Body of pancreas (tissue), 4 donors: ENCODE data around the gene P4HA1. TPM values are rescaled to one million over a fixed set of nuclear protein-coding genes. Genes with fewer than 3 reads are reported as not detected.

Experiments
- ATAC-seq: fragments of 150-250 bp; one replicate; pipeline ENCODE4 v1.9.1; 2016
- DNase-seq, 4 donors: peaks; one replicate each; pipeline ENCODE4 v3.0.0-alpha.2; 2019
- H3K27ac ChIP-seq, 4 donors: fragments of 200-600 bp; sonication (generic); 1 replicate in 3 of 4; 2 replicates in 1 of 4; pipeline versions ENCODE4 v1.5.1 to v1.6.1; 2016 to 2019; ENCODE audit warnings: mild to moderate bottlenecking in 1 of 4, mixed read lengths in 1 of 4, moderate library complexity in 1 of 4
- H3K27me3 ChIP-seq, 2 donors: fragments of 200-600 bp; sonication (generic); one replicate each; pipeline ENCODE4 v1.6.0; 2016; ENCODE audit warnings: mild to moderate bottlenecking in 1 of 2
- H3K36me3 ChIP-seq, 2 donors: fragments of 200-600 bp; sonication (generic); replicated peaks in 1 of 2; 2 replicates each; pipeline ENCODE4 v1.5.1; 2016; ENCODE audit warnings: low read depth in 2 of 2; ENCODE audit not compliant: insufficient read depth in 1 of 2
- H3K4me1 ChIP-seq: fragments of 200-600 bp; sonication (generic); one replicate; pipeline ENCODE4 v1.6.0; 2016
- H3K4me3 ChIP-seq, 2 donors: fragments of 200-600 bp; sonication (generic); 1 replicate in 1 of 2; 2 replicates in 1 of 2; pipeline ENCODE4 v1.5.1; 2016 to 2019
- H3K9me3 ChIP-seq, 3 donors: fragments of 200-600 bp; sonication (generic); 1 replicate in 2 of 3; 2 replicates in 1 of 3; pipeline ENCODE4 v1.5.1; 2016
- POLR2A ChIP-seq, 3 donors: fragments of 450-650 bp; IDR thresholded peaks; one replicate each; pipeline ENCODE4 v1.6.1; 2016; ENCODE audit warnings: antibody characterized with exemption in 3 of 3, mild to moderate bottlenecking in 2 of 3
- WGBS, 2 donors: methylation state at CpG; one replicate each; pipeline ENCODE4 v1.1.5; 2017; 5-methylcytosine and 5-hydroxymethylcytosine counted together
- intact Hi-C: fragments of 100-400 bp; cut with DNase I; formaldehyde crosslinking; loops from one replicate; pipeline ENCODE4 v1.15.1; 2023
- total RNA-seq, 2 donors: library from RNA; depleted of rRNA; stranded (reverse); fragments of >200 nt; gene quantifications; one replicate each; pipeline ENCODE4 v1.1.0, GENCODE V29; 2016
- TF ChIP-seq, protein P1 (sequence below), 7 experiments: fragments of 450-650 bp in 4 of 7; fragments of 200-600 bp in 3 of 7; sonication (generic) in 3 of 7; IDR thresholded peaks; one replicate each; pipeline ENCODE4 v1.5.1; 2016 to 2019; ENCODE audit warnings: antibody characterized with exemption in 7 of 7

The P4HA1 gene
- total RNA-seq, 2 donors from 2014 or later = 11.9 to 21.5 TPM

DNA sequence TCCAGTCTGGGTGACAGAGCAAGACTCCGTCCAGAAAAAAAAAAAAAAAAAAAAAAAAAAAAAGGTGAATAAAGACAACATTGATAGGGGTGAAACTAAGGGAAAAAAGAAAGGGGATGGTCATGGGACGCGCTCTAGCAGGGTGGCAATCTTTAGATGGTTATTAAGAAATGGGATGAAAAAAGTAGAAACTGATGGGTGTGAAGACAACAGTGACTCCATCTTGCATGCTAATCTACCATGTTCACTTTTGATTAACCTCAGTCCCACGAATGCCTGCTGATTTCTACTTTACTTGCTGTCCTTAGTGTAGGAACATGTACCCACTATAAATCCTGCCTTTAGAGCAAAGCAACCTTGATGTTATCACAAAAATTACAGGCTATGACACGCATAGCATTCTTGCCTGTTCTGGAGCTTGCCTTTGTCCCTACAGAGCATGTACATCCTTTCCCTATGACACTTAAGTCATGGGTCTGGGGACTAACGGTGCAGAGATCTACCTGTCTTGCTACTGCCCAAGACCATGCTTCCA is 38.5 kb downstream of the P4HA1 start:
- no peak overlapping the region for H3K27ac ChIP-seq
- H3K4me1 ChIP-seq = no peaks in the 10 kb centered on the region
- peaks cover 0 to 4% of the 10 kb centered on the region in 2 donors for H3K36me3 ChIP-seq
- WGBS, 2 donors = 92 to 94% methylated on average over 5 to 6 of the region's 6 CpGs
- no peak overlapping the region for H3K4me3 ChIP-seq
- DNase-seq (no peak), ATAC-seq (no peak)
- no peaks in the 10 kb centered on the region for H3K9me3 ChIP-seq
- H3K27me3 ChIP-seq = no peaks in the 10 kb centered on the region
- no peak for TF ChIP-seq POLR2A (IDR thresholded peaks at IDR 0.05)
- TF ChIP-seq, protein P1, sequence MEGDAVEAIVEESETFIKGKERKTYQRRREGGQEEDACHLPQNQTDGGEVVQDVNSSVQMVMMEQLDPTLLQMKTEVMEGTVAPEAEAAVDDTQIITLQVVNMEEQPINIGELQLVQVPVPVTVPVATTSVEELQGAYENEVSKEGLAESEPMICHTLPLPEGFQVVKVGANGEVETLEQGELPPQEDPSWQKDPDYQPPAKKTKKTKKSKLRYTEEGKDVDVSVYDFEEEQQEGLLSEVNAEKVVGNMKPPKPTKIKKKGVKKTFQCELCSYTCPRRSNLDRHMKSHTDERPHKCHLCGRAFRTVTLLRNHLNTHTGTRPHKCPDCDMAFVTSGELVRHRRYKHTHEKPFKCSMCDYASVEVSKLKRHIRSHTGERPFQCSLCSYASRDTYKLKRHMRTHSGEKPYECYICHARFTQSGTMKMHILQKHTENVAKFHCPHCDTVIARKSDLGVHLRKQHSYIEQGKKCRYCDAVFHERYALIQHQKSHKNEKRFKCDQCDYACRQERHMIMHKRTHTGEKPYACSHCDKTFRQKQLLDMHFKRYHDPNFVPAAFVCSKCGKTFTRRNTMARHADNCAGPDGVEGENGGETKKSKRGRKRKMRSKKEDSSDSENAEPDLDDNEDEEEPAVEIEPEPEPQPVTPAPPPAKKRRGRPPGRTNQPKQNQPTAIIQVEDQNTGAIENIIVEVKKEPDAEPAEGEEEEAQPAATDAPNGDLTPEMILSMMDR (IDR thresholded peaks at IDR 0.05) = no peak
- intact Hi-C loops = no loop called here

DNA sequence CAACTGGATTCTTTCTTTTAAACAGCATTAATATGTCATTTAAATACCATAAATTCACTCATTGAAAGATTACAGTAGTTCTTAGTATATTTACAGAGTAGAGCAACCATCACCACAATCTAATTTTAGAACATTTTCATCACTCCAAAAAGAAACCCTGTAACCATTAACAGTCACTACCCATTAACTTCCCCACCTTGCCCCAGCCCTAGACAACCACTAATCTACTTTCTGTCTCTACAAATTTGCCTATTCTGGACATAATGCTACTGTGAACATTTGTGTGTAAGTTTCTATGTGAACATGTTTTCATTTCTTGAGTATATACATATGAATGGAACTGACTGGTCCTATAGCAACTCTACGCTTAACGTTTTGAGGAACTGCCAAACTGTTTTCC is 42.4 kb downstream of the P4HA1 start:
- Histone ChIP-seq H3K4me1 (no peaks in the 10 kb centered on the region), H3K36me3 (peaks cover 7 to 9% of the 10 kb centered on the region in 2 donors), H3K27ac (no peak overlapping the region), H3K27me3 (no peaks in the 10 kb centered on the region), H3K4me3 (no peak overlapping the region), H3K9me3 (no peaks in the 10 kb centered on the region)
- TF ChIP-seq, protein P1 (IDR thresholded peaks at IDR 0.05) = no peak
- intact Hi-C loops = no loop called here
- 86 to 94% methylated on average over 2 of the region's 2 CpGs for WGBS, 2 donors
- ATAC-seq (no peak), DNase-seq (no peak)

DNA sequence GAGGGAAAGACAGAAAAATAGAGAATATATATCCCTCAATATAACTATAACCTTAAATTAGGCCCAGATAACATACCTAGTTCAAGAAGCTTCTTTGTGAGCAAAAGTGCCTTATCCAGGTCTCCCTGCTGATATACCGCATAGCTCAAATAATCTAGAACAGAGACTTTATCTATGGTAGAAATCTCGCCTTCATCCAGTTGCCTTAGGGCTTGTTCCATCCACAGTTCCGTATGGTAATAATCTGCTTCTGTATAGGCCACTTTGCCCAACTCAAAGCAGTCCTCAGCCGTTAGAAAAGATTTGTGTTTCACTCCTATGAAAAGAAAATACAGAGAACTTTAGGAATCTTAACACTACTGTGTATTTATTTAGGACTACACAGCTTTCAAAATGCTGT is 43.4 kb downstream of the P4HA1 start:
- Histone ChIP-seq H3K36me3 (peaks cover 7 to 9% of the 10 kb centered on the region in 2 donors), H3K4me1 (no peaks in the 10 kb centered on the region), H3K27ac (no peak overlapping the region), H3K27me3 (no peaks in the 10 kb centered on the region), H3K9me3 (no peaks in the 10 kb centered on the region), H3K4me3 (no peak overlapping the region)
- 90 to 95% methylated on average over 4 of the region's 4 CpGs for WGBS, 2 donors
- DNase-seq (no peak), ATAC-seq (no peak)
- intact Hi-C loops = no loop called here
- TF ChIP-seq POLR2A (IDR thresholded peaks at IDR 0.05) = no peak
- TF ChIP-seq, protein P1 (IDR thresholded peaks at IDR 0.05) = no peak

DNA sequence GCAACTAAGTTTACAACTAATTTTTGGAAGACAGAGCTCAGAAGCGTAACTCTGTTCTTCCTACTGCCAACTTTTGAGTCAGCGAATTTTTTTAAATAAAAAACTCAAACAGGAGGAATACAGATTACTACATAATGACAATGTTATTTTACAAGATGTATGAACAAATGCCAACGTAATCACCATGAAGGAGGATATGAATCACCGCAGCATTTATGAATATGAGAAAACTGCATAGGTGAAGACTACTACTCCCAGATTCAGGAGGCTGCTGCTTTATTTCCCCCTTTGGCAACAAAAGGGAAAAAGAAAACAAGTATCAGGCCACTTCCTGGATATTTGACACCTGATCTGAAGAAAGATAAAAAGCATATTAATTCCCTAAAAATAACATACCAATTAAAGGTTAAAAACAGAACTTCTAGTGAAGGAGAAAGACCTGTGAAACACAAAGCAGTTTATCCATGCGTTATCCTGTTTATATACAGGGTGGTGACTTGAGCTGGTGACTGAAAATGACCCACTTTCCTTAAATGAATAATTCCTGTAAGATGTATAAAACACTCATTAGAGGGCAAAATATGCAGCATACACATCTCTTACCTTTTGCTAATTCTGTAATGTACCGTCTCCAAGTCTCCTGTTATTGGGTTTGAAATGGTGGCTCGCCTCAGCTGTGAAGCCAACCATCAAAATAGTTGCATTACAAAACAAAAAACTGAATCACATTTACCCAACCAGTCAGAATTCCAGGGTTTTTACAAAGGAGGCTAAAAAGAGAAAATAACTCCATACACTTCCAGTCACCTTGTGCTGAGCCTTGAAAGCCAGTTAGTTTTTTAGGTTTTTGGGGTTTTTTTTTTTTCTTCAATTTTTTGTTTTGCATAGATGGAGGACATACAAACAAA is 52.0 kb downstream of the P4HA1 start:
- intact Hi-C loops = no loop called here
- no peaks in the 10 kb centered on the region for H3K27me3 ChIP-seq

More for the DNA sequence above, 52.0 kb downstream of the P4HA1 start:
- H3K4me1 ChIP-seq = peaks cover 12% of the 10 kb centered on the region
- TF ChIP-seq, protein P1 (IDR thresholded peaks at IDR 0.05) = no peak
- TF ChIP-seq POLR2A (IDR thresholded peaks at IDR 0.05) = no peak
- ATAC-seq (peak; percentile 48), DNase-seq (no peak)
- H3K9me3 ChIP-seq = no peaks in the 10 kb centered on the region
- H3K27ac ChIP-seq = peak overlapping the region in 3 of 4 donors; percentile 15 to 33 (median 15)
- peaks cover 0 to 4% of the 10 kb centered on the region in 2 donors for H3K36me3 ChIP-seq
- WGBS, 2 donors = 75 to 77% methylated on average over 7 of the region's 7 CpGs
- no peak overlapping the region for H3K4me3 ChIP-seq
